Measurements from ENCODE around the gene TRPM1. TPM values are rescaled to one million over a fixed set of nuclear protein-coding genes. Genes with fewer than 3 reads are reported as not detected.

Gene TRPM1
- total RNA-seq, 3 donors from 2014 or later = not detected

DNA sequence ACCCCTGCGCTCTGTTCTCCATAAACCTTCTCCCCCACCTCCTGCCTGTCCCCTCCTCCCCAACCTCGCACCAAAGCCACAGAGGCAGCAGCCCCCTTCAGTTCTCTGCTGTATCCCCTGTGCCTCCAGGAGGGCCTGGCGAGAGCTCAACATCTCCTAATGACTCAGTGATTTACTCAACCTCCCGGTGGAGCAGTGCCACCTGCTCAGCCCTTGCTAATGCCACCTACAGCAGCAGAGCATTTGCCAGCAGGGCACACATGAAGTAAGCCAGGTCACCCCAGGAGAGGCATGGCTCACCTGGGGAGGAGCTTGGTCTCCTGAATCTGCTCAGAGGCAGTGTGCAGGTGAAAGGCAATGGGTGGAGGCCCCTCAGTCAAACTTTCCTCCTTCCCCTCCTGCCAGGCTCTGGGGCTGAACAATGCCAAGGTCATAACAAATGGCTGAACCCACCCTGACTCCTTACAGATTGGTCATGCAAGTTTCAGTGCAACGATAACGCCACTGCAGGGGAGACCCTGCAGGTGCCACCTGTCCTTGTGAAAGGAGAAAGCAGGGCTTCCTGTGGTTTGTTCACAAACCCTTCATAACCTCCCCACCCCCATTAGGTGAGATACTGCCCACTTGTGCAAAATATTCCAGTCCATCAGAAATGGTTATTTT lies 19.8 kb downstream of the TRPM1 start:
- no peak for DNase-seq
- Mint-ChIP-seq H3K9me3 (no peaks in the 10 kb centered on the region), H3K4me1 (ENCODE audit: low read depth) (peaks cover 5% of the 10 kb centered on the region), H3K27me3 (ENCODE audit: low read depth) (peaks cover 41% of the 10 kb centered on the region), H3K4me3 (no peak overlapping the region), H3K36me3 (ENCODE audit: insufficient read depth) (no peaks in the 10 kb centered on the region)
- ATAC-seq = peak; percentile 17 to 28

DNA sequence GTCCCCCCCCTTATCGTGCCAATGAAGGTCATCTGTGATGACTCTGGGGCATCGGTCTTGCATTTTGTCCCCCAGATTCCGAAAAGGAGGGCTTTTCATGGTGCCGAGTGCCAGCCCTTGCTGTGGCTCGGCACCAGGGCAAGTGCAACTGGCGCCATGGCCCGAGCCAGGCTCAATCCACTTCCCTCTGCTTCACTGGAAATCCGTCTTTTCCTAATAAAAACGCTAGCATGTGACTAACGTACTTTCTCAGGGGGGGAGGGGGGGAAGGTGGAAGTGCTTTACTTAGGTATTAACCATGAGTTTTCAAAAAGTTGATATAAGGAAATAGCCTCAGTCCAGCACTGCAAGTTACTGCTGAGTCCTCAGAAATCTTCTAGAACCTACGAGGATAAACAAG lies 20.5 kb downstream of the TRPM1 start:
- H3K4me3 Mint-ChIP-seq = peak overlapping the region; percentile 42
- DNase-seq = no peak
- ATAC-seq = no peak

DNA sequence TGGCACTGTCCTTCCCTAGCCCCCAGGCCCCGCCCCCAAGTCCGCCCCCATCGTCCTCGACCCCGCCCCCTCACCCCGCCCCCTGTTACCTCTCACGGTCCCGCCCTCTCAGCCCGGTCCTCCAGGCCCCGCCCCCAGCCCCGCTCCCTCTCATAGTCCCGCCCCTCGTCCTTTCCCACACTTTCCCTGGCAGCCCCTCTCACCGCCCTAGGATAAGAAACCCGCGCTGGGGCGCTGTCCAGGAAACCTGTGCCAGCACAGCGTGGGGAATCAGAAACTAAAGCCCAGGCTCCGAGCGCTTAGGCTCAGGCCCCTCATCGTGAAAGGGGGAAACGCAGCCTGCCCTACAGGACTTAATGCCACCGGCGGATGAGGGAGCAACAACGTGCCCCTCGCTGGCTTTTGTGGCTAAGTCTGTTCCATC lies 20.9 kb downstream of the TRPM1 start:
- Mint-ChIP-seq H3K4me3 (peak overlapping the region; percentile 42), H3K9me3 (no peaks in the 10 kb centered on the region), H3K4me1 (ENCODE audit: low read depth) (peaks cover 5% of the 10 kb centered on the region), H3K27me3 (ENCODE audit: low read depth) (peaks cover 46% of the 10 kb centered on the region), H3K36me3 (ENCODE audit: insufficient read depth) (no peaks in the 10 kb centered on the region)
- peak; percentile 38 to 57 for ATAC-seq
- no peak for DNase-seq

More for the DNA sequence above, 20.5 kb downstream of the TRPM1 start:
- H3K36me3 Mint-ChIP-seq (ENCODE audit: insufficient read depth) = no peaks in the 10 kb centered on the region
- peaks cover 5% of the 10 kb centered on the region for H3K4me1 Mint-ChIP-seq (ENCODE audit: low read depth)
- no peaks in the 10 kb centered on the region for H3K9me3 Mint-ChIP-seq
- H3K27me3 Mint-ChIP-seq (ENCODE audit: low read depth) = peaks cover 41% of the 10 kb centered on the region

DNA sequence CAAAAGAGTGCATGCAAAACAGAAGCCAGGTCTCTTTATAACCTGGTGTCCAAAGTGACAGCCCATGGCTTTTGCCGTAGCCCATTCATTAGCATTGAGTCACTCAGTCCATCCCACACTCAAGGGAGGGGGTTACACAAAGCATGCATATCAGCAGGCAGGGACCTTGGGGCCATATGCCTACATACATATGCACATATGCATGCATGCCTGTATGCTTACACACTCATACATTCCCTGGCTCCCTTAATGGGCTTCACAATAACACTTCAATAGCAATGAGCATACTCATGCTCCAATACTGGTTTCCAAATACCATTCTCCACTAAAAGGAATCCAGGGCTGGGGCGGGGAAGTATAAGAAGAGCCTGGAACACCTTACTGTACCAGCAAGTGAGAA lies 22.0 kb downstream of the TRPM1 start:
- Mint-ChIP-seq H3K4me3 (no peak overlapping the region), H3K36me3 (ENCODE audit: insufficient read depth) (no peaks in the 10 kb centered on the region), H3K4me1 (ENCODE audit: low read depth) (peaks cover 5% of the 10 kb centered on the region), H3K27me3 (ENCODE audit: low read depth) (peaks cover 48% of the 10 kb centered on the region), H3K9me3 (peaks cover 5% of the 10 kb centered on the region)
- ATAC-seq (no peak), DNase-seq (no peak)

DNA sequence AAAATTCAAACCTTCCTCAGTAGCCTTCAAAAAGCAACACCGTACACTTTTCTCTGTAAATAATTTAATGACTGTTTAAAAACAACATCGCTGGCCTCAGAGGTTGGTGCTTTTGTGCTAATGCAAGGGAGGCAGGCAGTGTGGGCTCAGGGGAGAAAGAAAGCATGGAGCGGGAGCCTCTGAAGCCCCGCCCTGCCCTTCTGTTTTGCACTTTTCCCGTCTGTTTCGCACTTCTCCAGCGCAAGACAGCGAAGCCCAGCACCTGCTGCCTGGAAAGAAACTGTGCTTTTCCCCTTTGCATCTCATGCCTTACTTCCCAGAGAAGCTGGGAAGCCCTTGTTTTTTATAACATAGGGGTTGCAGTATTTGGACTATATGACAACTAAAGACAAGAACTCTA lies 23.1 kb downstream of the TRPM1 start:
- ATAC-seq (no peak), DNase-seq (no peak)
- Mint-ChIP-seq H3K4me3 (no peak overlapping the region), H3K27me3 (ENCODE audit: low read depth) (peaks cover 43% of the 10 kb centered on the region), H3K9me3 (peaks cover 5% of the 10 kb centered on the region), H3K36me3 (ENCODE audit: insufficient read depth) (no peaks in the 10 kb centered on the region), H3K4me1 (ENCODE audit: low read depth) (peaks cover 5% of the 10 kb centered on the region)

DNA sequence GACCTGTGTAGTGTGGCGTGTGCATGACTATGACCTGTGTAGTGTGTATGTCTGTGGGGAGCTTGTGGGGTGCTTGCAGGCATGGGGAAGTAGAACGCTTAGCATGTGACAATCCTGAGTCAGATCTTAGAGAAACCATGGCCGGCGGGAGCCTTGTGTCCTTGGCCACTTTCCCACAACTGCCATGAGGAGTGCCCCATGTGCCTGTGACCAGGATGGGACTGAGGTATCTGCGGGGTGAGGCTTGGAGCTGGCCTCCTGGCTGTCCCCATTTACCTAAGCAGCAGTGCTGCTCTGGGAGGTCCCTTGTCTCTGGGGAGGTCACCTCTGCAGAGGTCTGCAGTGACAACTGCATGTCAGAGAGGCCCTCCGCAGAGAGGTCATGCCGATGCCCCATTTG lies 23.6 kb downstream of the TRPM1 start:
- peaks cover 5% of the 10 kb centered on the region for H3K9me3 Mint-ChIP-seq
- no peaks in the 10 kb centered on the region for H3K36me3 Mint-ChIP-seq (ENCODE audit: insufficient read depth)
- peaks cover 43% of the 10 kb centered on the region for H3K27me3 Mint-ChIP-seq (ENCODE audit: low read depth)
- no peak overlapping the region for H3K4me3 Mint-ChIP-seq
- no peak for DNase-seq
- peaks cover 5% of the 10 kb centered on the region for H3K4me1 Mint-ChIP-seq (ENCODE audit: low read depth)
- no peak for ATAC-seq

DNA sequence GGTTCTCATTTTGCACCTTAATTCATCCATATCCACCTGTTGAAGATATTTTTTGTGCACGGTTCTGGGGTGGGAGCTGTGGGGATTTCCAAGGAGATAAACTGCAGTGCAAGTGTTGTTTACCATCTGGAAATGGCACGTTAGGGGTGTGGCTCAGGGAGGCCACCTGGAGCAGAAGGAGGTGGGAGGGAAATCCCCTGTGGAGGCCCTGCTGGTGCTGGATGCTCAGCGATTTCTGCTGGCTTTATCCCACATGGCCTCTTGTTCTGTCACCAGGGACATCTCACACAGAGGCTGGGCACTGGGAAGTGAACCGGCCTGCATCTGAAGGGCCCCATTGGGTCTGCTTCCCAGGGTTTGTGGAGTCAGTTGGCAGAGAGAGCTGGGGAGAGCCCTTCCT lies 24.3 kb downstream of the TRPM1 start:
- no peak overlapping the region for H3K4me3 Mint-ChIP-seq
- peaks cover 40% of the 10 kb centered on the region for H3K27me3 Mint-ChIP-seq (ENCODE audit: low read depth)
- peaks cover 5% of the 10 kb centered on the region for H3K4me1 Mint-ChIP-seq (ENCODE audit: low read depth)
- DNase-seq = no peak
- peaks cover 5% of the 10 kb centered on the region for H3K9me3 Mint-ChIP-seq
- no peaks in the 10 kb centered on the region for H3K36me3 Mint-ChIP-seq (ENCODE audit: insufficient read depth)
- no peak for ATAC-seq

DNA sequence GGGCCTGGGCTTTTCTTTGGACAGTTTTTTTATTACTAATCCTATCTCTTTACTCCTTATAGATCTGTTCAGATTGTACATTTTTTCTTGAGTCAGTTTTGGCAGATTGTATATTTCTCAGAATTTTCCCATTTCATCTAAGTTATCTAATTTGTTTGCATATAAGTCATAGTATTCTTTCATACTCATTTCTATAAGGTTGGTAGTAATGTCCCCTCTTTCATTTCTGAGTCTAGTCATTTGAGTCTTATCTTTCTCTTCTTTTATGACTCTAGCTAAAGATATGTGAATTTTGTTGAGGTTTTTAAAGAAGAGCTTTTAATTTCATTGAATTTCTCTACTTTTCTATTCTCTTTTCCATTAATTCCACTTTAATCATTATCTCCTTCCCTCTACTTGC lies 27.2 kb downstream of the TRPM1 start:
- no peaks in the 10 kb centered on the region for H3K4me1 Mint-ChIP-seq (ENCODE audit: low read depth)
- peaks cover 26% of the 10 kb centered on the region for H3K27me3 Mint-ChIP-seq (ENCODE audit: low read depth)
- no peak overlapping the region for H3K4me3 Mint-ChIP-seq
- no peak for DNase-seq
- H3K9me3 Mint-ChIP-seq = peaks cover 5% of the 10 kb centered on the region
- ATAC-seq = no peak
- no peaks in the 10 kb centered on the region for H3K36me3 Mint-ChIP-seq (ENCODE audit: insufficient read depth)

DNA sequence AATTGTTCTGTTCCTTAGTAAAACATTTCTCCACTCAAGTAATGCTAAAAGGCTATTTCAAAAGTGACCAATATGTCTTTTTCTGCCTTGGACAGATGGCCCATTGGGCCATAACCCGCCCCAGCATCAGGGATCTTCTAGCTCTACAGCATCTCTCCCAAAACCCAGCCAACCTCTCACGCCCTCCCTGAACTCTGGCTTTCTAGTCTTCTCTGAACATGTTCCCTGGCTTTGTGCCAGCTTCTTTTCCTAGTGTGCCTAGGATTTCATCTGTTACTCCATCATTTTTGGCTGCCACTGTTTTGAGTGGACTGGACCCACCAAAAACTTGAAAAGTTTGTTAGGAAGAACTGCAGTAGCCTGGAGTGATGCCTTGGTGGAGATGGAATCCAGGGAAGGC lies 30.7 kb downstream of the TRPM1 start:
- DNase-seq (no peak), ATAC-seq (no peak)

DNA sequence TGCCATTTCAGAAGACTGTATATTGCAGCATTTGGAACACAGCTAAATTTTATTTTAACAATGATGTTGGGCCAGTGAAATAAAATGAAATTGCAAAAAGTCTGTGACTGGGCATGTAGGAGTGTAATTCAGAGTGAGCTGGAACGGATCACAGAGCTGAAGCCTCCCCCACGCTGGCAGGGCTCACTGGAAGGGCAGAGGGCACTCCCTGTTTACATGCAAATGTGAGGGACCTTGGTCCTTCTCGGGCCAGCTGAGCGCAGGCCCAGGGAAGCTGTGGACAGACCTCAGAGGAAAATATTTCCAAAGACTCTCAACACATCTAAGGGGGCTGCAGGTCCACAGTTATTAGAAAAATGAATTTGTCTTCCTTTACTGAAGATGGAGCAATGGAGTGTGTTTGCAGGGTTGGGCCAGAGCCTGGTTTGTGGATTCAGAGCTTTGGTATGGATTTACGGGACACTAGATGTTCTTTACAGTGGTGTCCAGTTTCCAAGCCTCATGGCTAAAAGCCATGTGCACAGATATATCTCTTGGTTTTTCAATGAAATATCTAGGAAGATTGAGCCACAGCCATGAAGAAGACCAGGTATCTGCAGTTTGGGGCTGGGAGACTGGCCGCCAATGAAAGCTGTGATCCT lies 32.0 kb downstream of the TRPM1 start:
- no peaks in the 10 kb centered on the region for H3K4me1 Mint-ChIP-seq (ENCODE audit: low read depth)
- DNase-seq (no peak), ATAC-seq (no peak)
- H3K4me3 Mint-ChIP-seq = no peak overlapping the region
- H3K36me3 Mint-ChIP-seq (ENCODE audit: insufficient read depth) = no peaks in the 10 kb centered on the region
- H3K27me3 Mint-ChIP-seq (ENCODE audit: low read depth) = peaks cover 1% of the 10 kb centered on the region
- H3K9me3 Mint-ChIP-seq = no peaks in the 10 kb centered on the region

More for the DNA sequence above, 30.7 kb downstream of the TRPM1 start:
- Mint-ChIP-seq H3K36me3 (ENCODE audit: insufficient read depth) (no peaks in the 10 kb centered on the region), H3K4me3 (no peak overlapping the region), H3K27me3 (ENCODE audit: low read depth) (peaks cover 6% of the 10 kb centered on the region), H3K9me3 (peaks cover 5% of the 10 kb centered on the region), H3K4me1 (ENCODE audit: low read depth) (no peaks in the 10 kb centered on the region)

DNA sequence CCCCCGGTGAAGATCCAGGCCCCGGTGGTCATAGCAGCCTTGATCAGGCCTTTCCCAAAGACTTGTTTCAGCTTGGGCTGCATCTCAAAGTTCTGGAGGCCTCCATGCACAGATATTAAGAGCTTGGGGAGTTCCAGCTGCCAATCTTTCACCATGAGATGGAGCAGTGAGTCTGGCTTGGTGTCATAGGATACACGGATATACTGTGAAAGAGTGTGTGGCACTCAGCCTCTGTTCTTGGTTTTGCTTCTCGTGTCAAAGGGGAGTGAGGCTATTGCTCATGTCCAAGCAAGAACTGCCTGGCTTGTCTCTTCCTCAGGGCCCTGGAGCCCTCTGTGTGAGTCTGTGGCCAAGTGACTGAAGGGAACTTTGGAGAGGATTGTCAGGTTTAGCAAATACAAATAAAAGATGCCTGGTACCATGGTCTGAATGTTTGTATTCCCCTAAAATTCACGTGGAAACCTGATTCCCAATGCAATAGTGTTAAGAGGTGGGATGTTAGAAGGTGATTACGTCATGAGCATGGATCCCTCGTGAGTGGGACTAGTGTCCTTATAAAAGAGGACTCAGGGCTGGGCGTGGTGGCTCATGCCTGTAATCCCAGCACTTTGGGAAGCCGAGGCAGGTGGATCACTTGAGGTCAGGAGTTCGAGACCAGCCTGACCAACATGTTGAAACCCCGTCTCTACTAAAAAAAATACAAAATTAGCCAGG lies 33.5 kb downstream of the TRPM1 start:
- H3K9me3 Mint-ChIP-seq = no peaks in the 10 kb centered on the region
- no peaks in the 10 kb centered on the region for H3K36me3 Mint-ChIP-seq (ENCODE audit: insufficient read depth)
- H3K4me1 Mint-ChIP-seq (ENCODE audit: low read depth) = no peaks in the 10 kb centered on the region
- no peak overlapping the region for H3K4me3 Mint-ChIP-seq
- H3K27me3 Mint-ChIP-seq (ENCODE audit: low read depth) = peaks cover 1% of the 10 kb centered on the region
- DNase-seq = no peak
- no peak for ATAC-seq

DNA sequence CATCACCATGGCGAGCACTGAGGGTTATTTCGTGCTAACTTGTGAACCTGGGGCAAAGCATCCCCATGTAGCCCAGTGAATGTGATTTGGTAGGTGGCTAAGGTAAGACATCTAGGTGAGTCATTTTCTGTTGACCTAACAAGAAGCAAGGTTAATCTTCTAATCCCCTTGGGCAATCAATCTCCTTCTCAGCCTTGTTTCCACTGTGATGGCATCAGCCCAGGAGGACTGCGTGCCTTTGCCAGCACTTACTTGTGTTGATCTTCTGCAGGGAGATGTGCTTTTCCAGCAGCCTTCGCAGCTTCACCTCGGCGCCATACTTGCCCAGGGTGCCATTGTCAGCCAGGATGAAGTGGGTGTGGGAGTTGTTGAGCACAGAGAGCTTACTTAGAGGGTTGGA lies 35.7 kb downstream of the TRPM1 start:
- no peaks in the 10 kb centered on the region for H3K36me3 Mint-ChIP-seq (ENCODE audit: insufficient read depth)
- H3K27me3 Mint-ChIP-seq (ENCODE audit: low read depth) = peaks cover 7% of the 10 kb centered on the region
- DNase-seq = no peak
- no peak overlapping the region for H3K4me3 Mint-ChIP-seq
- ATAC-seq = no peak
- no peaks in the 10 kb centered on the region for H3K4me1 Mint-ChIP-seq (ENCODE audit: low read depth)
- H3K9me3 Mint-ChIP-seq = no peaks in the 10 kb centered on the region

DNA sequence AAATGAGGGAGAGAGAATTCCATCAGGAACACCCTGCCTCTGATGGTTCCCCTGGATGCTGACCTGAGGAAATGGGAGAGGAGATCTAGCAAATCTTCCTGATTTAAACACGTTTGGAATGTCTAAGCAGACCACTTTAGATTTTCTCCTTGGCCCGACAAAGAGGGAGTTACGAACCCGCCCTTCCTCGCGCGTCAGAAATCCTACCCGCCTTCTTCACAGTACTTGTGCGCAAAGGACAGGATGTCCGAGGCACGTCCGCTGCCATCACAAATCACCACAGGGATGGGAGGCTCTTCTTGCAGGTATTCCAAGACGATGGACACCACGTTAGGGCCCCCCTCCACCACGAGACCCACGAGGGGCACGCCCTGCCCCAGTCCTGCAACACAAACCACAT lies 38.6 kb downstream of the TRPM1 start:
- H3K36me3 Mint-ChIP-seq (ENCODE audit: insufficient read depth) = no peaks in the 10 kb centered on the region
- H3K9me3 Mint-ChIP-seq = no peaks in the 10 kb centered on the region
- no peak overlapping the region for H3K4me3 Mint-ChIP-seq
- no peak for ATAC-seq
- H3K27me3 Mint-ChIP-seq (ENCODE audit: low read depth) = peaks cover 10% of the 10 kb centered on the region
- H3K4me1 Mint-ChIP-seq (ENCODE audit: low read depth) = no peaks in the 10 kb centered on the region
- DNase-seq = no peak

DNA sequence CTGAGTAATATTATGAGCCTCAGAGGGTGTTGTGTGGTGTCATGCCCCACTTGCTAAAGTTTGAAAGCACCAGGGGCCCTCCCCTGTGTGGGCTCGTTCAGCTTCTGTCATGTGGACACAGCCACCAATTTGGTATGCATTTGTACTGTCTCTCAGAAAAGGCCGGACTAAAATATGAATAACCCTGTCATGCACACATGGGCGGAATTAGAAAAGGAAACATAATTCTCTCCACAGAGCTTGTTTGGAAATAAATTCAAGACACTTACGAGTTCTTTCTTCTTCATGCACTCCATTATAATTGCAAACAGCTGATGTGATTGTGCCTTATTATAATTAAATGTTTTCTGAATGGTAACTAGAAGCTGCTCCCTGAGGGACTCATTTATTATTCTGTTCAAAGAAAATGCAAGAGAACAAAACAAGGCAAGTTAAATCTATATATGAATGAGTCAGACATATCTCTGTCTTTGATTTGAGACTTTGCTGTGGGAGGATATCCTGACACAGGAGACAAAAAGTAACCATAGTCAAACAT lies 39.1 kb downstream of the TRPM1 start:
- H3K4me3 Mint-ChIP-seq = no peak overlapping the region
- no peaks in the 10 kb centered on the region for H3K36me3 Mint-ChIP-seq (ENCODE audit: insufficient read depth)
- no peaks in the 10 kb centered on the region for H3K4me1 Mint-ChIP-seq (ENCODE audit: low read depth)
- peaks cover 10% of the 10 kb centered on the region for H3K27me3 Mint-ChIP-seq (ENCODE audit: low read depth)
- no peaks in the 10 kb centered on the region for H3K9me3 Mint-ChIP-seq
- no peak for DNase-seq
- ATAC-seq = no peak

All from activated T-cell treated with anti-CD3 and anti-CD28 coated beads, Interleukin-2, amount 50 U/mL, for 4 hours (primary cell).